ENCODE results near the gene TYMS. TPM values are rescaled to one million over a fixed set of nuclear protein-coding genes. Genes with fewer than 3 reads are reported as not detected.

Gene TYMS
- total and polyA plus RNA-seq, 9 of the 15 experiments (the other 6 are each of a cell fraction or from before 2014, with no cell fraction given) = 69.1 to 409 (median 175) TPM

DNA sequence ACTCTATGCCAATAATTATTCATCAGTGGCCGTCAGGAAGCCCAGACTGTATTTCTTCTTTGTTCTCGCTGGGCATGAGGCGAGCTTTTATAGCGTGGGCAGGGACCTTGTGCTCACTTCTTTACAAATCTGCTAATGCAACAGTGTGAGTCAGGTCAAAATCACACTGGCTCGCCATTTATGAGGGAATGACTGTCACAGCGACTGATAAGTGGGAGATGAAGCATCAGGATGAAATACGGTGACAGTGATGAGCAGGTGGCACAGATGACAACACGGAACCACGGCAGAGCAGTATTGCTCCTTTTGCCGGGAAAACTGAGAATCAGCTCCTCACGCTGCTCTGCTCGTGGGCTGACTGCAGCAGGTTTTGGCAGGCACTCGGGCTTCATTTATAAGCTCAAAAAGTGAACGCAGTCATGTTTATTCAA is 20.5 kb downstream of the TYMS start:
- Histone ChIP-seq H3K27me3 (ENCODE audit: control insufficient read depth in 2 of 2, insufficient read depth in 2 of 2, low read length in 2 of 2) (no peaks in the 10 kb centered on the region), H2AFZ (ENCODE audit: low read depth, low read length) (no peak overlapping the region), H3K36me3 (ENCODE audit: control insufficient read depth, insufficient read depth, low read length) (peaks cover 92% of the 10 kb centered on the region), H3K4me2 (ENCODE audit: insufficient read depth, low read length) (no peak overlapping the region), H3K4me1 (replicated peaks in 1 of 2; ENCODE audit: control insufficient read depth in 2 of 2, insufficient read depth in 2 of 2, low read length in 2 of 2) (peaks cover 0 to 7% of the 10 kb centered on the region in 2 experiments; a peak in 3 of 5 replicates), H3K9me1 (ENCODE audit: control insufficient read depth, insufficient read depth, low read length) (no peaks in the 10 kb centered on the region), H3K79me2 (ENCODE audit: control insufficient read depth, insufficient read depth, low read length) (no peaks in the 10 kb centered on the region), H3K4me3 (no peak overlapping the region), H3K27ac (ENCODE audit: extremely low read depth, low read depth, low read length) (no peak overlapping the region), H4K20me1 (replicated peaks; ENCODE audit: control insufficient read depth, insufficient read depth, low read length) (no peaks in the 10 kb centered on the region), H3K9ac (ENCODE audit: insufficient read depth in 1 of 2, low read depth in 2 of 2, low read length in 2 of 2) (no peak overlapping the region), H3K9me3 (replicated peaks; ENCODE audit: control insufficient read depth, insufficient read depth, low read depth, low read length) (no peaks in the 10 kb centered on the region)
- DNase-seq (ENCODE audit: extremely low read depth in 1 of 4, low spot score in 3 of 4) (peak in 1 of 4 experiments; percentile 27), ATAC-seq (no peak), FAIRE-seq (peak; percentile 61)
- CTCF ChIA-PET (ENCODE audit: low intra/inter-chr PET ratio) = no interaction called here
- POLR2A ChIA-PET = interaction anchor here (0.6 to 2.2 kb wide), 9 partner anchors 10 to 154 kb away, joined by 3 to 11 read pairs (median 3); partner anchors contain the start of gene TYMS
- in situ Hi-C loops (cut with MboI) = no loop called here
- 55% methylated on average over 14 of the region's 14 CpGs for WGBS (ENCODE audit: insufficient coverage, low coverage, missing lambda C conversion rate)
- BruUV-seq (replicated peaks) = no TSS peak
- intact Hi-C loops (cut with micrococcal nuclease) = loop anchor here (5.0 kb wide), 1 partner anchor 154 kb away; no protein-coding TSS in a partner anchor
- TF ChIP-seq FOSL1 (tag; conservative IDR thresholded peaks at IDR 0.05) (0 out of 2 replicates have a peak, but pooled peaks have one; percentile 59), POLR2AphosphoS2 (IDR thresholded peaks at IDR 0.05; ENCODE audit: low read length) (no peak), ZNF174 (CRISPR knock-in tag; IDR thresholded peaks at IDR 0.05) (no peak), KAT2B (IDR thresholded peaks at IDR 0.05; ENCODE audit: low read depth, low read length) (no peak), BMI1 (IDR thresholded peaks at IDR 0.05; ENCODE audit: low read length) (no peak), NR2C1 (IDR thresholded peaks at IDR 0.05) (no peak), NR2C1 (tag; IDR thresholded peaks at IDR 0.05) (no peak), MGA (IDR thresholded peaks at IDR 0.05) (no peak), ZNF311 (CRISPR knock-in tag; IDR thresholded peaks at IDR 0.05) (no peak), POLR2H (tag; IDR thresholded peaks at IDR 0.05; ENCODE audit: low read depth) (no peak), ZFP36 (IDR thresholded peaks at IDR 0.05; ENCODE audit: low read depth, low read length, partially characterized antibody) (peak; percentile 69)
- TF ChIP-seq, protein P1, sequence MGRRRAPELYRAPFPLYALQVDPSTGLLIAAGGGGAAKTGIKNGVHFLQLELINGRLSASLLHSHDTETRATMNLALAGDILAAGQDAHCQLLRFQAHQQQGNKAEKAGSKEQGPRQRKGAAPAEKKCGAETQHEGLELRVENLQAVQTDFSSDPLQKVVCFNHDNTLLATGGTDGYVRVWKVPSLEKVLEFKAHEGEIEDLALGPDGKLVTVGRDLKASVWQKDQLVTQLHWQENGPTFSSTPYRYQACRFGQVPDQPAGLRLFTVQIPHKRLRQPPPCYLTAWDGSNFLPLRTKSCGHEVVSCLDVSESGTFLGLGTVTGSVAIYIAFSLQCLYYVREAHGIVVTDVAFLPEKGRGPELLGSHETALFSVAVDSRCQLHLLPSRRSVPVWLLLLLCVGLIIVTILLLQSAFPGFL (CRISPR knock-in tag; IDR thresholded peaks at IDR 0.05) = no peak
